Measurements from ENCODE around the gene SHB.

GRCh38 chr9:38039907-38040682 is 28.9 kb downstream of the SHB start:
- TF ChIP-seq POLR2AphosphoS5 (IDR thresholded peaks at IDR 0.05; ENCODE audit: low read depth, low read length) (no peak), TAF1 (IDR thresholded peaks at IDR 0.05; ENCODE audit: borderline replicate concordance, insufficient read depth, low read length) (no peak), REST (IDR thresholded peaks at IDR 0.05; ENCODE audit: insufficient read depth in 1 of 2, low read depth in 2 of 2, low read length in 2 of 2) (no peak), SIN3A (IDR thresholded peaks at IDR 0.05; ENCODE audit: borderline replicate concordance, insufficient read depth, low read length) (no peak), FOXP2 (optimal IDR thresholded peaks at IDR 0.05; ENCODE audit: borderline replicate concordance, extremely low read depth, extremely low read length, insufficient read depth) (no peak)
